Measurements from ENCODE around the gene PKD1L1.

DNA sequence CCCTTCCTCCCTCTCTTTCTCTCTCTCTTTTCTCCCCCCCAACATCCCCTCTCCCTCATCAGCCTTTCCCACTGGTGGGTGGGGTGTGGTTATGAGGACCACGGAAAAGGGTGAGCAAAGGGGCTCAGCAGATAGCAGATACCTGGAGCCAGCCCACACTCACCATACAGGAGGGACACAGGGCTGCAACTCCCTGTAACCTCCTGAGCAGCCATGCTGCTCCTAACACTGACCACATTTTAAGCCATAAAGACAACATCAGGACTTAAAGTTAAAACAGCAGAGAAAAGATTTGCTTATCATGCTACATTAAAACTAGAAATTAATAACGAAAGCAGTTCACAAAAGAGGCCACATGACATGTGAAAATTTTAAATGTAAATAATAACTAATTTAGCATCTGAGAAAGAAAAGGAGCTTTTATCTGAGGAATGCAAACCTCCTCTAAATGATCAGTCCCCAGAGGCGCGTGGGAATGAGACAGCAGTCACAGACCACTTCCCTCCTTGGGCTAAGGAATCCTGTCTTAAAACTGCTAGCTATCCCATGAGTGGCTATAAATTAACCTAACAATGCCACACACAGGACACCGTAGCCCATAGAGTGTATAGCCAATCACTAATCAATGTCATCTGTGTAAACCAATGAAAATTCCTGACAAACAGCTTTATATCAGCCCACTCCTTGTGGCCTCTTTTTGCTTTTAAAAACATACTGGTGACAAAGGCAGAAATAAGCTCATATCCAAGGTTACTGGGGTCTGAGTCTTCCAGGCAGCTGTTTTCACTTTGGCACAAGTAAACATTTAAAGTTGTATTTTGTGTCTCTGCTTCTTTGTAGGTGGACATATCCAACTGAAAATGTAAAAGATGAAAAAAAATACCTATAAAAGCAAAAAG, 33.3 kb downstream of the PKD1L1 start:
- TF ChIP-seq JUND (IDR thresholded peaks at IDR 0.05) (no peak), EZH2 (IDR thresholded peaks at IDR 0.05) (no peak), CTCF (IDR thresholded peaks at IDR 0.05 in 2 of 3, conservative IDR thresholded peaks at IDR 0.05 in 1 of 3; ENCODE audit: borderline replicate concordance in 1 of 3, insufficient read depth in 1 of 3, low read depth in 2 of 3, low read length in 2 of 3) (no peak), FOSL1 (IDR thresholded peaks at IDR 0.05; ENCODE audit: low read depth) (no peak)

Data from HCT116 (cell line).